Left ventricle myocardium inferior (tissue), 1 donor: ENCODE measurements around the gene PALM. TPM values are rescaled to one million over a fixed set of nuclear protein-coding genes. Genes with fewer than 3 reads are reported as not detected.

Experiments
- DNase-seq: peaks from one replicate; pipeline ENCODE4 v3.0.0-alpha.2; 2020
- H3K27ac ChIP-seq: fragments of 200-600 bp; replicated peaks from 2 replicates; pipeline ENCODE4 v1.8.0; 2021
- H3K27me3 ChIP-seq: fragments of 200-600 bp; 2 replicates; pipeline ENCODE4 v1.8.0; 2021; ENCODE audit warnings: low read depth
- H3K36me3 ChIP-seq: fragments of 200-600 bp; 2 replicates; pipeline ENCODE4 v1.8.0; 2021
- H3K4me1 ChIP-seq: fragments of 200-600 bp; 2 replicates; pipeline ENCODE4 v1.8.0; 2021
- H3K4me3 ChIP-seq: fragments of 200-600 bp; 2 replicates; pipeline ENCODE4 v1.8.0; 2021; ENCODE audit warnings: mild to moderate bottlenecking, moderate library complexity
- H3K9me3 ChIP-seq: fragments of 200-600 bp; replicated peaks from 2 replicates; pipeline ENCODE4 v1.8.0; 2021
- CTCF ChIP-seq: fragments of 200-600 bp; IDR thresholded peaks from 2 replicates; pipeline ENCODE4 v1.8.0; 2021; ENCODE audit warnings: antibody characterized with exemption, mild to moderate bottlenecking, borderline replicate concordance
- intact Hi-C: fragments of 100-400 bp; cut with micrococcal nuclease; formaldehyde crosslinking; loops from one replicate; pipeline ENCODE4 v1.11.0; 2022
- total RNA-seq: library from RNA; stranded (reverse); fragmentation: NEBNext Ultra II Directional; extraction: Animal tissue kit (Norgen Biotek cat#: 25700); gene quantifications from one replicate; pipeline ENCODE4 v1.2.1, GENCODE V29; 2021
- donor health status: DM: no; HTN: yes; CAD: no; lungs with severe emphysema.

PALM gene
- total RNA-seq, 1 donor from 2014 or later = 26.8 TPM

GRCh38 chr19:674282-675151, 34.2 kb upstream of the PALM start:
- Histone ChIP-seq H3K27me3 (peaks cover 10% of the 10 kb centered on the region), H3K4me3 (no peak overlapping the region)
- intact Hi-C loops = no loop called here

GRCh38 chr19:676007-676338, 32.8 kb upstream of the PALM start:
- peak overlapping the region; percentile 90 for H3K4me3 ChIP-seq
- intact Hi-C loops = no loop called here

More at GRCh38 chr19:674282-675151, 34.2 kb upstream of the PALM start:
- Histone ChIP-seq H3K4me1 (peaks cover 46% of the 10 kb centered on the region), H3K27ac (peak overlapping the region; percentile 99), H3K9me3 (no peaks in the 10 kb centered on the region), H3K36me3 (no peaks in the 10 kb centered on the region)
- TF ChIP-seq CTCF = no peak
- peak; percentile 58 for DNase-seq

GRCh38 chr19:676339-677105, 32.2 kb upstream of the PALM start, which contains the start of gene FSTL3:
TSS of gene FSTL3 (plus strand) at chr19:676392. CDS start at chr19:676424, 32 bp downstream.
- H3K27ac ChIP-seq = peak within 1 kb of the TSS; percentile 99
- TF ChIP-seq CTCF = no peak
- peaks cover 10% of the 10 kb centered on the region for H3K27me3 ChIP-seq
- peaks cover 61% of the 10 kb centered on the region for H3K4me1 ChIP-seq
- H3K9me3 ChIP-seq = no peaks in the 10 kb centered on the region
- no peaks in the 10 kb centered on the region for H3K36me3 ChIP-seq
- intact Hi-C loops = no loop called here
- H3K4me3 ChIP-seq = peak within 1 kb of the TSS; percentile 90
- no peak for DNase-seq

More at GRCh38 chr19:676007-676338, 32.8 kb upstream of the PALM start:
- Histone ChIP-seq H3K4me1 (peaks cover 57% of the 10 kb centered on the region), H3K36me3 (no peaks in the 10 kb centered on the region), H3K27me3 (peaks cover 10% of the 10 kb centered on the region), H3K9me3 (no peaks in the 10 kb centered on the region), H3K27ac (peak overlapping the region; percentile 99)
- TF ChIP-seq CTCF = no peak
- DNase-seq = peak; percentile 62

GRCh38 chr19:677201-677600, 31.5 kb upstream of the PALM start:
- Histone ChIP-seq H3K27me3 (peaks cover 10% of the 10 kb centered on the region), H3K36me3 (no peaks in the 10 kb centered on the region), H3K9me3 (no peaks in the 10 kb centered on the region), H3K4me1 (peaks cover 61% of the 10 kb centered on the region), H3K4me3 (peak overlapping the region; percentile 90), H3K27ac (peak overlapping the region; percentile 99)
- peak; percentile 78 for DNase-seq
- no peak for TF ChIP-seq CTCF
- intact Hi-C loops = no loop called here

- DNase-seq = no peak
- peaks cover 10% of the 10 kb centered on the region for H3K27me3 ChIP-seq
- intact Hi-C loops = no loop called here
- peak overlapping the region; percentile 99 for H3K27ac ChIP-seq
- peak overlapping the region; percentile 90 for H3K4me3 ChIP-seq
- TF ChIP-seq CTCF = no peak
- peaks cover 61% of the 10 kb centered on the region for H3K4me1 ChIP-seq
- H3K9me3 ChIP-seq = no peaks in the 10 kb centered on the region
- no peaks in the 10 kb centered on the region for H3K36me3 ChIP-seq
These were observed 30.9 kb upstream of the PALM start for GRCh38 chr19:677601-678436.
